HuH-7 (cell line): Measurements from ENCODE around the gene SPATA4.

Source experiments
- DNase-seq: peaks from one replicate; pipeline ENCODE4 v3.0.0; 2011; ENCODE audit warnings: low spot score

SPATA4 gene

GRCh38 chr4:176189891-176190795, 5.2 kb downstream of the SPATA4 start:
- no peak for DNase-seq

GRCh38 chr4:176188654-176189053, 6.7 kb downstream of the SPATA4 start:
- DNase-seq, result no peak

- no peak for DNase-seq
These were observed 7.8 kb downstream of the SPATA4 start for GRCh38 chr4:176187624-176188023.

- no peak for DNase-seq
These were observed 8.6 kb downstream of the SPATA4 start for GRCh38 chr4:176186671-176187395.

GRCh38 chr4:176186067-176186466, 9.3 kb downstream of the SPATA4 start:
- no peak for DNase-seq

GRCh38 chr4:176185051-176185450, 10.3 kb downstream of the SPATA4 start:
- no peak for DNase-seq

GRCh38 chr4:176163041-176163440, 32.3 kb downstream of the SPATA4 start:
- DNase-seq, result no peak

GRCh38 chr4:176156656-176157055, 38.7 kb downstream of the SPATA4 start:
- no peak for DNase-seq

- no peak for DNase-seq
These were observed 42.3 kb downstream of the SPATA4 start for GRCh38 chr4:176153124-176153523.

GRCh38 chr4:176150704-176151103, 44.7 kb downstream of the SPATA4 start:
- DNase-seq, result no peak

- no peak for DNase-seq
These were observed 45.1 kb downstream of the SPATA4 start for GRCh38 chr4:176150356-176150682.

- no peak for DNase-seq
These were observed 45.6 kb downstream of the SPATA4 start for GRCh38 chr4:176149680-176150355.

GRCh38 chr4:176142253-176142652, 53.1 kb downstream of the SPATA4 start:
- no peak for DNase-seq

GRCh38 chr4:176139518-176139917, 55.9 kb downstream of the SPATA4 start:
- DNase-seq, result no peak

- no peak for DNase-seq
These were observed 57.8 kb downstream of the SPATA4 start for GRCh38 chr4:176137631-176138030.

GRCh38 chr4:176134670-176135069, 60.7 kb downstream of the SPATA4 start:
- DNase-seq, result no peak
